Activated T-helper 9 cell treated with anti-CD3 and anti-CD28 coated beads, Interleukin-2, amount 50 U/mL, for 16 hours (primary cell): ENCODE results near the gene PTP4A2.
"Not testable (repeated sequence)": the region's sequence is repeated elsewhere in the genome, so short reads cannot be mapped to it uniquely, and the experiment has no call there.

Source experiments
- DNase-seq: peaks from one replicate; pipeline ENCODE4 v3.0.0-alpha.2; 2020; ENCODE audit warnings: low read depth

The PTP4A2 gene

GRCh38 chr1:31924839-31925238, 13.3 kb downstream of the PTP4A2 start:
- no peak for DNase-seq

- DNase-seq = no peak
Measured at GRCh38 chr1:31923901-31924535, 14.2 kb downstream of the PTP4A2 start.

DNA sequence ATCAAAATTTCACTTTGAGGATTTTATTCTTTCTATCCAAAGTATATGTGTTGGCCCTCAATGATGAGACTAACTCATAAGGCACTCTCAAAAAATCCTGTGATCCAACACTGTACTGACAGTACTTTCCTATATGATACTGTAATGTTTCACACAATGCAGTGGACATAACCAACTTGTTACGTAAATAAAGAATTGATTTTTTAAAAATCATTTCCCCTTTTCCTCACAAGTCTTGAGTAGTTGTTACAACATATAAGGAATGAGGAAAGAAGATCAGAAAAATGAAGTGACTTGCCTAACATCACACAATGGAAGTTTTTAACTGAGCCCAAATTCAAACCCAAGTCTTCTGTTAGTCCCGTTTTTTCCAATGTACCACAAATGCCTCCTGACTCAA, 17.2 kb downstream of the PTP4A2 start:
- DNase-seq = no peak

GRCh38 chr1:31919591-31919990, 18.6 kb downstream of the PTP4A2 start:
- no peak for DNase-seq

DNA sequence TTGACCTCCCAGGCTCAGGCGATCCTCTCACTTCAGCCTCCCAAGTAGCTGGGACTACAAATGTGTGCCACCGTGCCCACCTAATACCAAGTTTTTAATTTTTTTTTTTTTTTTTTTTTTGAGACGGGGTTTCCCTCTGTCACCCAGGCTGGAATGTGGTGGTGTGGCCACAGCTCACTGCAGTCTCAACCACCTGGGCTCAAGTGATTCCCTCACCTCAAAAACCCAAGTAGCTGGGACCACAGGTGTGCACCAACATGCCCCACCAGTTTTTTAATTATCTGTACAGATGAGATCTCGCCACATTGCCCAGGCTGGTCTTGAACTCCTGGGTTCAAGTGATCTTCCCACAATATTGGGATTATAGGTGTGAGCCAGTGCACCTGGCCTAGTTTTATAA, 22.7 kb downstream of the PTP4A2 start:
- no peak for DNase-seq

DNA sequence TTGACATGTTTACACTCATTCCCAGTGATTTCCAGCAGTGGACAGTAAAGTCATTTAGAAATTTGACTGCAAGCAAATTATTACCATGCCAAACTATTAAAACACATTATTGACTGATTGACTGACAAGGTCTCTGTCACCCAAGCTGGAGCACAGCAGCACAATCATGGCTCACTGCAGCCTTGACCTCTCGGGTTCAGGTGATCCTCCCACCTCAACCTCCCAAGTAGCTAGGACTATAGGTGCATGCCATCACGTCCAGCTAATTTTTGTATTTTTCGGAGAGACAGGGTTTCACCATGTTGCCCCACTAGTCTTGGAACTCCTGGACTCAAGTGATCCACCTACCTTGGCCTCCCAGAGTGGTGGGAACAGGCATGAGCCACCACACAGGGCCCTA, 24.2 kb downstream of the PTP4A2 start:
- DNase-seq = no peak

- no peak for DNase-seq
Measured at GRCh38 chr1:31912839-31913239, 25.3 kb downstream of the PTP4A2 start.

DNA sequence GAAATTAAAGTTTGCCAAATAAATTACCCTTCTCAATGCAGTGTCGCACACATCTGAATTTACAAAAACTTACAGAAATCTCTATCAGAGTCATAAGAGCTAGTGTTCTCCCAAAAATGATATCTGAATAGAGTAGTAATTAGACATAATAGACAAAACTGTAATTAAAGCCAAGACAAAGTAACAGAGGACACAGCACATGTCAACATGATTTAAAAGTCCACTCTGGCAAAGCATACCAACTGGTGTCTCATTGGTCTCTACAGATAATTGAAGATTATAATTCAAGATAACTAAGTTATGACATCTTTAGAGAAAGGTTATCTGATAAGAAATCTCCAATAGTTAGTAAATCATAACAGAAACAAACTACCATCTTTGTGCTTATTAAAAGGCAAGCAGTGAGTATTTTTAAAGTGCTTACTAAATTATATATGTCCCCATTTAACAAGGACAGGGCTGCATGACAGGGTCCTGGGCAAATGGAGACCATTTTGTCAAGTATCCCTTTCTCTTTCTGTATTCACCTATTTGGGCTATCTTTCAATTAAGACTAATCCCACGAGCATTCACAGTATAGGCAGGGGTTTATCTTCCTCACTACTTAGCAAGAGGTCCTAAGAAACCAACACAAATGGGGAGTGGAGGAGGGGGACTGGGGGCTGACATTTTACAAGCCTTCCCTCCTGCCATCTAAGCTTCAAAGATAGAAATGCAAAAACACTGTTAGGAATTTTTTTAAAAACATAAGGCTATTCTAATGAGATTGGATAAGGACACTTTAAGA, 26.0 kb downstream of the PTP4A2 start:
- no peak for DNase-seq

- DNase-seq = no peak
Measured at GRCh38 chr1:31910933-31911332, 27.2 kb downstream of the PTP4A2 start.

DNA sequence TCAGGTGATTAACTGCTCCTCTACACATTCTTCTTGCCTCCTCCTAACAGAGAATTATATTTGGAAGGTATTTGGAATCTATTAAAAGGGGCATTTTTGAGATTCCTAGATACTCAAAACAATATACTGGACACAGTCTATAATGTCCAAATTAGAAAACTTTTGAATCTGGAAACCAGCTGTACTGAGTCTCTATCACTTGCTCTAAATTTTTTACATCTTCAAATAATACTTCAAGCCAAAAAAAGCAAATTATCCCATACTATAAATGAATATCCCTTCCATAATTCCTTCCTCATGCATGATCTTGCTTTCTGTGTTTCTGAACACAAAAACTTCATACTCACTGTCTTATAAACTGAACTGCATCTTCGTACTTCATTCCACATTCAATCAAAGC, 28.5 kb downstream of the PTP4A2 start:
- no peak for DNase-seq

DNA sequence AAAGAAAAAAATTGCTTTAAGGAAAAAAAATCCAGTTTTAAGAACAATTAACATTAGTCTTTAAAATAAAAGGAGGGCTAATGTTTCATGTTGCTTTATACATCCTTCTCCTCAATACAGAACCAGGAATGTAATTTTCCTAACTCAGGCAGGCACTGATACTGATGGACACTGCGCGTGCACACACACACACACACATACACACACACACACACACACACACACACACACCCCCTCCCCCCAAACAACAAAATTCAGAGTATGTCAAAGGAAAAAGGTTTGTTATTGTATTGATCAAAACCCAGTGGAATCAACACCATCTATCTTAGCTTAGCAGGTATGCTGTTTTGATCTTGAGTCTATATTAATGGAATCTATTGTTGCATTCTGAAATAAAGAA, 31.6 kb downstream of the PTP4A2 start:
- DNase-seq = no peak

GRCh38 chr1:31905681-31906080, 32.5 kb downstream of the PTP4A2 start:
- DNase-seq = no peak

- no peak for DNase-seq
Measured at GRCh38 chr1:31905093-31905509, 33.1 kb downstream of the PTP4A2 start.

DNA sequence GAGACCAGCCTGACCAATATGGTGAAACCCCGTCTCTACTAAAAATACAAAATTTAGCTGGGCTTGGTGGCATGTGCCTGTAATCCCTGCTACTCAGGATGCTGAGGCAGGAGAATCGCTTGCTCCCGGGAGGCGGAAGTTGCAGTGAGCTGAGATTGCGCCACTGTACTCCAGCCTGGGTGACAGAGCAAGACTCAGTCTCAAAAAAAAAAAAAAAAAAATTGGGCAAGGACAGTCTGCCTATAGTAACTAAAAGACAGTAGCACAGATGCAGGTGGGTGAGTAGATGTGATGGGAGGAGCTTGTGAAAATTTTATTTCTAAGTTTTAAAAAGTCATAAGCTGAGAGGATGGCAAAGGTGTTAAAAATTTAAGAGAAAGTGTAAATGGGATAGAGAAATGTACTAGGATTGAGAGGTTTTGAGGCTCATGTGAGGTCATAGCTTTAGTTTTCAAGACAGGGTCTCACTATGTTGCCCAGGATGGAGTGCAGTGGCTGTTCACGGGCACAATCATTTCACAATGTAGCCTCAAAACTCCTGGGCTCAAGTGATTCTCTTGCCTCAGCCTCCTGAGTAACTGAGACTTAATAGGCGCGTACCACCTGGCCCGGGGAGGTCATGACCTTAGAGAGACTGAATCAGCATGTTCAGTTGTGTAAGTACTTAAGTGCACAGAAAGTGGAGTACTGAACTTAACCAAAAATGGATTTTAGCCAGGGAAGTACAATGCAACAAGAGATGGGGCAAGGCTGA, 33.7 kb downstream of the PTP4A2 start:
- DNase-seq = no peak

- DNase-seq = no peak
Measured at GRCh38 chr1:31902510-31902860, 35.7 kb downstream of the PTP4A2 start.

DNA sequence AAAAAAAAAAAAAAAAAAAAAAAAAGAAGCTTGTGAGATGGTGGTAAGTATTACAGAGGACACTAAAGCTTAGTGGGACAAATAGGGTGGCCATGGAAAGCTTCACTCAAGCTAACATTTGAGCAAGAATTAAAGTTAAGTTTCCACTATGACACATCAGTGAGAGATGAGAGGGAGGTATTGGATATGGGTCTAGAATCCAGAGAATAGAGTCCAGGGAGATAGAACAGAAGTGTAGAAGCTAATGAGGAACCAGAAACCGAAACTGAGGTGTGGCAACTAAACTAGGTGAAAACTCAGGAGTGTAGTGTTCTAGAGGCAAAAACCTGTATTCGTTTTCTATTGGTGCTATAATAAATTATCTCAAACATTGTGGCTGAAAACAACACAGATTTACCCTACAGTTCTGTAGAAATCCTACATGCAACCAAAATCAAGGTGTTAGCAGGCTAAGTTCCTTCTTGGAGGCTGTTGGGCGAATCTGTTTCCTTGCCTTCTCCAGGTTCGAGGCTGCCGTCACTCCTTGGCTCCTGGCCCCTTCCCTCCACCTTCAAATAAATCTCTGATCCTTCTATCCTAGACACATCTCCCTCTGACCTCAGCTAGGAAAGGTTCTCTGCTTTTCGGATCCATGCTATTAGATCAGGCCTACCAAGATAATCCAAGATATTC, 36.2 kb downstream of the PTP4A2 start:
- no peak for DNase-seq

DNA sequence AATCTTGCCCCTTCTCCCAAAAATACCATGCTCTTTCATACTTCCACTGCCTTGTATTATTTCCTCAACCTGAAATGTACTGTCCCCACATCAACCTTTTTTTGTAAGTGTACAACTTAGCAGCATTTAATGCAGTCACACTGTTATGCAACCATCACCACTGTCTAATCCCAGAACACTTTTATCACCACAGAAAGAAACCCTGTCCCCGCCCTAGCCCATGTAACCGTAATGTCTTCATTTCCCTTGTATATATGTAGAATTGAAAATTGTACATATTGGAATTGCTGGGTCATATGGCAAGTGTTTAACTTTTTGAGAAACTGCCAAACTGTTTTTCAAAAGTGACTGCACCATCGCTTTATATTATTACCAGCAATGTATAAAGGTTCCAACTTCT, 37.4 kb downstream of the PTP4A2 start:
- no peak for DNase-seq

DNA sequence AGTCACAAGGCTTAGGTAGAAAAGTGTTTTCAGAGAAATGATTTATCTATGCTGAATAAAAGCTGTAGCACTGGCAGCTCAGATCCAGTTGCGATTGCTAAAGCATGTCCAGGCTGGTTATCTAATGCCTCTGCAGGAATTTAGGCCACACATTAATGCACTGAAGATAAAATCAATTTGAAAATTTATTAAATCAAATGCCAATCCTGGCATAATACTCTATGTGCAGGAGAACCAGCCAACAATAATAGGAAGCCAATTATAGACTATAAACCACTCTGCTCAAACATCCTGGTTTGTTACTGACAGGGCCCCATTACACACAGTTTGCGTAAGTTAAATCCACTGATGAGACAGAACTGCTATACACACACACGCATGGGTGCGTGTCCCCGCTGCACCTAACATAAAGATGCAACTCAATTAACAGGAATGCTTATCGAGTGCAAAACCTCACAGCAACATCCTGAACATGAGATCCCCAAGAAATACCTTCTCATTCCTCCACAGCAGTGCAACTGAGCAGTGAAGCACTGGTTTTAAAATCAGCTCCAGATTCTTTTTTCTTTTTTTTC, 40.6 kb downstream of the PTP4A2 start:
- DNase-seq = no peak

GRCh38 chr1:31895474-31896198, 42.5 kb downstream of the PTP4A2 start:
- DNase-seq = not testable (repeated sequence)

GRCh38 chr1:31891280-31891679, 46.9 kb downstream of the PTP4A2 start:
- no peak for DNase-seq

DNA sequence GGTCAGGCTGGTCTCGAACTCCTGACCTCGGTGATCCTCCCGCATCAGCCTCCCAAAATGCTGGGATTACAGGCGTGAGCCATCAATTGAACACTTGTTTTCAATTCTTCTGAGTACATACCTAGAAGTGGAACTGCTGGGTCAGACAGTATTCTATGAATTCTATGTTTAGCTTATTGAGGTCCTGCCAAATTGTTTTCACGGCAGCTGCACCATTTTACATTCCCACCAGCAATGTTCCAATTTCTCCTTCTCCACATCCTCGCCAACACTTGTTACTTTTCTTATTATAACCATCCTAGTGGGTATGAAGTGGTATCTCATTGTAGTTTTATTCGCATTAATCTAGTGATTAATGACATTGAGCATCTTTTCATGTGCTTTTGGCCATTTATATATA, 49.9 kb downstream of the PTP4A2 start:
- no peak for DNase-seq

GRCh38 chr1:31886866-31887265, 51.3 kb downstream of the PTP4A2 start:
- no peak for DNase-seq
